ENCODE measurements around the gene HSF5.
A peak's percentile ranks its signal among the peaks of the same experiment; 100 is the strongest.
"Not testable (repeated sequence)": the region's sequence is repeated elsewhere in the genome, so short reads cannot be mapped to it uniquely, and the experiment has no call there.

The HSF5 gene

DNA sequence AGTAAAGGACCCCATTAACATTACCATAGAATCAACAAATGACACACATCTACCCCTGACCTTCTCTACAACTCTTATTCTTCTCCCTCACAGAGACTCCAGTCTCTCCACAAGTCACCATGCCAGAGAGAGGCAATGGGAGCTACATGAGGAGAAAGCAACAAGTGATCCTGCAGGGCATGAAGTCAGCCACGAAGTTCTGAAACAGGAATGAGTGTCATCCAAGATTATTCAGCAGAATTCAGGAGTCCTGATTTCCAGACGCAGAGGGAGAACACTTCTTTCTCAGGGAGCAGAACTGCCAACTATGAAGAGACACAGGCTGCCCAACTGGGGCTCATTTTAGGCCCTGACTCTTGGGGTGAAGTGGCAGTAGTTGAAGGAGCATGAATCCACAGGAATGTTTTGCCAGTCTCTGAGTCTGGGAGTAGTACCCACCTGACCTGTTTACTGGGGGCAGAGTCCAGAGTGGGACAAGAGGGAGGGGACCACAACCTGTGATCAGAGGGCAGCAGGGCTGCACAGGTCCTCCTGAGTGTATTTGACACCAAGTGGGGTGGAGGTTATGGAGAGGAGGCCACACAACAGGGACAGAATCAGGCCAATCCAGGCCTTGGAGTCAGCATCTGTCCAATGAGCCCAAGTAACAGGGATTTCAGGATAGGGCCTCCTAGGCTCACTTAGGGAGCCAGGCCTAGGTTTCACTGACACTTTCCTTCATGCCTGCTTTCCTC is 28.6 kb upstream of the HSF5 start:
- no peak for DNase-seq (ENCODE audit: low spot score)

DNA sequence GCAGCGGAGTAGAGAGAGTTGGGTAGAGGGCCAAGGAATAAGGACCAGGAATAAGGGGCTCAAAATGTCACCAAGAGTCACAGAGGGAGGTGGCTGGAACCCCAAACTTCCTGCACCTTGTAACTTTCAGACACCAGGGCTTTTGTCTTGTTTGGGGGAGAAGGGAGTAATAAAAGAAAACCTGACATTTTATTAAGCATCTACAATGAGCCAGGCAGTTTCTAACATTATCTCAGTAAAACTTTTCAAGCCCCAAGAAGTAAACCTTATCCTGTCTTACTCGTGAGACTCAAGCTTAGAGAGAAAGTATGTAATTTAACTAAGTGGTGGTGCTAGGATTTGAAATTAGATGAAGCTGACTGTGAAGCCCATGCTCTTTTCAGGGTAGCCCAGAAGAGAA is 27.1 kb upstream of the HSF5 start:
- no peak for DNase-seq (ENCODE audit: low spot score)

DNA sequence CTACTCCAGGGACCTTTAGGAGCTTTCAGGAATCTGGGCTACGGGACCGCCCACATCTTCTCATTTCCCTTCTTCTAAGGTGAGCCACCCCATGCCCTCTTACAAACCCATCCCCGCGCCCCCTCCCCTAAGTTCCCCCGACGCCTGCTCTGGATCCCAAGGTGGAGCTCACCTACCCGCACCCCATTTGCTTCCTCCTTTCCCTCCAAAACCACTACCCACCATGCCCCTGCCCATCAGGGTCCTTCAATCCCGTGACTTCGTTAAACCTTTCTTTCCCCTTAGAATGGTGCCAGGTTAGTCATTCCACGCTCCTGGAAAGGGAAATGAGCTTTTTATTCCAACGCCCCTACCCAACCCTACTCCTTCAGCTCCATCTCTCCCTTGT is 26.6 kb upstream of the HSF5 start:
- DNase-seq (ENCODE audit: low spot score) = no peak

DNA sequence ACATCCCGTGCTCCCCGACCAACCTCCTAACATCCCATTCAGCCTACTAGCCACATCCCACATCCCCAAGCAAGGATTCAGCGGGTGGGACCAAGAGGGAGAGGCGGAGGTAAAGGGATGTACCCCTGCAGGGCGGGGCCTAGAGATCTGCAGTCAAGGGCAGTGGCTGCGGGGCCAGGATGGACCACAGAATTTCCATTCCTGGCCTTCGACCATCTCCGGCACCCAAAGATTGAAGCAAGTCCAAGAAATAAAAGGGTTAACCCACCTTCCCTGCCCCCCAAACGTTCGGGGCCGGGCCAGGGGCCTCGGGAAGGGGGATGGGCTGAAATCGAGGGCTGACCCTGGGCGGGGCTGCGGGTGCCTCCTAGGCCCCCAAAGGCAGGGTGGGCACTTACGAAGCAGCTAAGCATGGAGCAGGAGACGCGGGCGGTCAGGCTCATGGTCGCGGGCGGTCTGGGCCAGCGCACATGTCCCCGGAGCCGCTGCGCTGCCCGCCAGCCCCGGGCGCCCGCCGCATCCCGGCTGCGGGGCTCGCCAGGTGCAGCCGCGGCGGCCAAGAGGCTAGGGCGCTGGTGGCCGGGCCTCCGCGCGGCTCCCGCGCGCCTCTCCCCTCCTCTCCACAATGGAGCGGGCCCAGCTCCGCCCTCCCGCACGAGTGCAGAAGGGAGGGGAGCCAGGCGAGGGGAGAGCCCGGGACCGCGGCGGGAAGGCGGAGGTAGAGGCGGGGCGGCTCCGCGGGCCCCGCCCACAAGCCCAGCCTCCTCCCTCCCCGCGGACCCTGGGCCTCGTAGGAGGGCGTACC is 26.0 kb upstream of the HSF5 start, which contains the start of gene MTMR4:
MTMR4 (minus strand) TSS at position 674 of the 805 bp plus-strand sequence; CDS start at position 443, 231 bp downstream.
- peak; percentile 86 for DNase-seq (ENCODE audit: low spot score)

DNA sequence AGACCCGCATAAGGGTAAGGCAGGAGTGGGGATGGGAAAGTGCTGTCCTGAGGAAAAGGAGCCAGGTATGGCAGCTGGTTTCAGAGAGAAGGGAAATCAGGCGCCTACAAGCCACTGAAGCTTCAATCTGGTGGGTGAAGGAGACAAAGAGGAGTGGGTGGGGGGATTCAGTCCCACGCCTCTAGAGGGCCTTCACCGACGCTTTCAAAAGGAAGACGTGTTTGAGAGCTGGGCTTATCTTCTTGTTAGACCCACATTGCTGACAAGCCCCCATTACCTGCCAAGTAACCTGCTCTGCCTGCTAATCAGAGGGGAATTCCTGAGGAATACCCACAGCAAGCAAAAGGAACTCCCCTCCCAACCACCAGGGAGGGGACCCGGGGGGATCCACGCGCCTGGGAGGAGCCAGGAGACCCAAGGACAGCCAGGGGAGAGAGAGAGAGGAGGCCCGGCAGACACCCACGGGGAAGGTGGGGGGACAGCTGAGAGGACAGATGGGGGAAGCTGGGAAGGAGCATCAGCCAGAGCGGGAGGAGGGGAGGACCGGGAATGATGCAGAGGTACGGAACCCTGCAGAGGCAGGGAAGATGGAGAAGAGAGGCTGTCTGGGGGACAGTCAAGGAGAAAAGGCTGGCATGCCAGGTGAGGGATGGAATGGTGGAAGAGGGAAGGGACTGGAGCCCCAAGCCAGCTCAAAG is 25.2 kb upstream of the HSF5 start:
- no peak for DNase-seq (ENCODE audit: low spot score)

DNA sequence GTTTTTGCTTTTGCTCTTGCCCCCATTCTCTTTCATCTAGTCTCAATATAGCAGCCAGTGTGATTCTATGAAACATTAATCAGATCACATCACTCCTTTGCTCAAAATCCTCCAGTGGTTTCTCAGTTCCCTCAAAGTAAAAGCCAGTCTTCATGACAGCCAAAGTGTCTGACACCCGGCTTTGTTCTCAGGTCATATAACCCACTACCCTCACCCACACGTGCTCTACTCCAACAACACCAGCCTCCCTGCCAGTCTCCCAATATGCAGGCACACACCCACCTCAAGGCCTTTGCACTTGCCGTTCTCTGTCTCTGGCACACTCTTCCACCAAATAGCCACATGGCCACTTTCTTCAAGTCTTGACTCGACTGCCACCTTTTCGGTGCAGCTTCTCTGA is 21.9 kb upstream of the HSF5 start:
- DNase-seq (ENCODE audit: low spot score) = no peak

DNA sequence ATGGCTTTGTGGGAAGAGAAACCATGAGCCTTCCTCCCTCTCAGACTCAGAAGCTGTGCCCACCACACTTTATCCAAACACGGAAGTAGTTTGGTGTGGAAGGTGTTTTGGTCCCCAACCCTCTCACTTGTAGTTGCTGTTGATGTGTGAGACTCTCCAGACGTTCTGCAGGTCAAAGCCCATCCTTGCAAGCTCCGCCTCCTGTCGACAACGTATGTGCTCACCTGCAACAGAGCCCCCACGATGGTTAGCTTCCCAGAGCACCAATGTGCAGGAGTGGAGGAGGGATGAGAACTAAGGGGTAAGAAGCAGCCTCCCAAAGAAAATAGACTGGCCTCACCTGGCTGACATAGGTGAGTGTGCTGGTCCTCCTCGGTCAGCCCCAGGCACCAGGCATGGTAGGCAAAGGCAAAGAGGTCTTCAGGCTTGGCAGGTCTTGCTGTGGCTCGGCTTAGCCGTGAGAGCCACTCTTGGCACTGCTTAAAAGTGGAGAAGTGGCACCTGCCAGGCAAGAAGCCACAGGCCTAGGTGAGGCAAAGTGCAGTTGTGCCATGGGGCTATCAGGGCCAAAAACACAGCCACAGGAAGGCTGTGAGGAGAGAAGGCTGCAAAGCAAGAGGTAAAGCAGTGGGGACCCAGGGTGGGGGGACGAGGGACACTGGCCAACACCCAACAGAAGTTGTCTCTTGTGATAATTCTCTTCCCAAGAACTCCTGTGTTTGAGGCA is 20.3 kb upstream of the HSF5 start:
- no peak for DNase-seq (ENCODE audit: low spot score)

DNA sequence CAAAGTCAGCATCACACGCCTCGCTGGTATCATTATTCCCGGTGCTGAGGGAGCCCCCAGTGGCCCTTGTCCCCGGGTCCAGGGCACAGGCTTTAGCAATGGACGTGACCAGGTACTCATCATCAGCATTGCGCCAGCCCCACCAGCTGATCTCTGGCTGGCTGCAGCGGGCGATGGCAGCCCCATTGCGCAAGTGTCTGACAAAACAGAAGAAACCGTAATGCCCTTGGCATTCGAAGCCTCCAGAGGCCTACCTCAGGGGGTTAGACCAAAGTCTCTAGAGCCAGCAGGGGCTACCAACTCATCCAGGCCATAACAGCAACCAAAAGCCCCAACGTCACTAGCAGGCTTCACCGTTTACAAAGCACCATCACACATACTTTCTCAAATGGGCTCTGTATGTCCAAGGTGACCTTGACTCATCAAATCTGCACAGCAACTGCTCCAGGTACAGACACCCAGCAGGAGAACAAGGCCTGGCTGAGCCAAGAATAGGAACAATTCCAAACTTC is 19.0 kb upstream of the HSF5 start:
- no peak for DNase-seq (ENCODE audit: low spot score)

DNA sequence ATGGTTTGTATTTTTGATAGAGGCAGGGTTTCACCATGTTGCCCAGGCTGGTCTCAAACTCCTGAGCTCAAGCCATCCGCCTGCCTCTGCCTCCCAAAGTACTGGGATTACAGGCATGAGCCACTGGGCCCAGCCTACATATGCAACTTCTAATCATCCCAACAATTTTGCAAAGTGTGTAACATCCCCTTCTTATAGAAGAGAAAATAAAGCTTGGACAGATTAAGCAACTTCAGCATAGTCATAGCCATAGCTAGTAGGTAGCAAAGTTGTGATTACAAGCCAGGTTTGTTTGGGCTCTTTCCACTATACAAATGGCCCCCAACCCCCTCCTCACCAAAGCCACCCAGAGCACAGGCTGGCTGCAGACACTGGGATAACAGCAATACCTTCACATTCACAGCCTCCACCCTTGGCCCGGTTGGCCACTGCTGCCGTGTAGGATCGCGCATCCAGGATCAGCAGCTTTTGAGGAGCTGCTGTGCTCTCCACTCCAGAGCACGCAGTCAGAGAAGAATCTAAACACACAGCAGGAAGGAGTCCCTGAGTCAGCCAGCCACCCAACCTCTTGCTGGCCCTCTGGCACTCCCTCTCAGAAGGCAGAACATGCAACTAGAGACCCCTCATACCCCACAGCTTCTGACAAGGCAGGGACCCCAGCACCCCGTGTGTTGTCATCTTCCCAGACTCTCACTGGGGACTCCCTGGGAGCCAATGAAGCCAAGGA is 18.3 kb upstream of the HSF5 start:
- no peak for DNase-seq (ENCODE audit: low spot score)

DNA sequence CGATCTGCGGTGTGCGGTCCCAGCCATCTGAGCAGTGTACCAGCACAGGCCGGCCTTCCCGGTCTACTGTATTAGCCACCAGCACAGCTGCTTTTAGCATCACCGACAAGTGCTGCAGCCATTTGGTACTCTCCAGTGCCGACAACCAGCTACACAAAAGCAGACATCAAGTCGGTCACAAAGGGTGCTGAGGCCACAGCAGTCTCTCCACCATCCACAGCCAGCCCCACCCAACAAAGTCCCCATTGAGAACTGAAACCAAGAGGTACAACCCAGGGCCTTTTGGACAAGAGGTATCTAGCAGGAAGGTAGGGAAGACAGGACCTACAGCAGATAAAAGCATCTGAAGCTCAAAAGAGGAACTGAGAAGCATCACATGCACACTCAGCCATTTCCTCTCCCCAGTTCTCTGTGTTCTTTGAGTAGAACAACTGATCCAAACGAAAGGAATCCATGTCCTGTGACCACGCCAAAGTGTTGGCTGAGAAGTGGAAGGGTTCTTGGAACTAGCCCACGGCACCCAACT is 16.7 kb upstream of the HSF5 start:
- DNase-seq (ENCODE audit: low spot score) = no peak

DNA sequence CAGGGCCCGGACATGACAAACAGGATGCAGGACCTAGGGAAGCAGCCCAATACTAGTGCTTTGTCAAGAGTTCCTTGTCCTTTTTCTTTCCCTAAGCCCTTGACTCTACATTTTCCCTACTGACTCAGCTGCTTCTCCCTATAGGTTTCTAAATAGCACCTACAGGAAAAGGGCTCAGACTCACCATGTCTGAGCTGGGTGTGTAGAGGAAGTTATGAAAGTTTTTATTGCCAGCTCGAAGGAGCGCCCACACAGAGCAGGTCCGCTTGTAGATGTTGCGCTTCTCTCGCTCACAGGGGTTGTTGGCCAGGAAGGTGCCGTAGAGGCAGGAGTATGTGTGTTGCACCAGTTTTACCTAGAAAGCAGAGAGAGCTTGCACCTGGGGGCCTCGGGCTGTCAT is 15.7 kb upstream of the HSF5 start:
- DNase-seq (ENCODE audit: low spot score) = no peak

DNA sequence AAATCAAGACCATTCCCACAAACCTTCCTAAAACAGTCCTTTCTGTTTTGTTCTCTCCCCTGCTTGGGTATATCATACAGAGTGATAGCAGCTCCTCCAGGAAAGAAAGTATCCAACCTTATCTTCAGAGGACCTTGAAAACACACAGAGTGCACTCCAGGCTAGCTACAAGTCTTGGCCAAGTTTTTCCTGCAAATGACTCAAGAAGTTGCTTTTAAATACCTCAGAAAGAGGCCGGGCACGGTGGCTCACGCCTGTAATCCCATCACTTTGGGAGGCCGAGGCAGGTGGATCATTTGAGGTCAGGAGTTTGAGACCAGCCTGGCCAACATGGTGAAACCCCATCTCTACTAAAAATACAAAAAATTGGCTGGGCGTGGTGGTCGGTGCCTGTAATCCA is 14.9 kb upstream of the HSF5 start:
- DNase-seq (ENCODE audit: low spot score) = not testable (repeated sequence)

DNA sequence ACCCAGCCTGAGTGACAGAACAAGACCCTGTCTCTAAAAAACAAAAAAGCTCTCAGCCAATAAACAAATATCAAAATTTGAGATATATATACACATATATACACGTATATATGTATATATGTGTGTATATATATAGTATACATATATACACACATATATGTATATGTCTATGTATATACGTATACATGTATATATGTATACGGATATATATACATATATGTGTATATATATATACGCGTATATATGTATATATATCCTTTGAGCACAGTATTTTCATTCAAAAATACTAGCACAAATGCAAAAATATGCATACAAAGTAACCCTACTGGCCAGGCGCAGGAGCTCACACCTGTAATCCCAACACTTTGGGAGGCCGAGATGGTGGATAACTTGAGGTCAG is 13.2 kb upstream of the HSF5 start:
- DNase-seq (ENCODE audit: low spot score) = no peak

DNA sequence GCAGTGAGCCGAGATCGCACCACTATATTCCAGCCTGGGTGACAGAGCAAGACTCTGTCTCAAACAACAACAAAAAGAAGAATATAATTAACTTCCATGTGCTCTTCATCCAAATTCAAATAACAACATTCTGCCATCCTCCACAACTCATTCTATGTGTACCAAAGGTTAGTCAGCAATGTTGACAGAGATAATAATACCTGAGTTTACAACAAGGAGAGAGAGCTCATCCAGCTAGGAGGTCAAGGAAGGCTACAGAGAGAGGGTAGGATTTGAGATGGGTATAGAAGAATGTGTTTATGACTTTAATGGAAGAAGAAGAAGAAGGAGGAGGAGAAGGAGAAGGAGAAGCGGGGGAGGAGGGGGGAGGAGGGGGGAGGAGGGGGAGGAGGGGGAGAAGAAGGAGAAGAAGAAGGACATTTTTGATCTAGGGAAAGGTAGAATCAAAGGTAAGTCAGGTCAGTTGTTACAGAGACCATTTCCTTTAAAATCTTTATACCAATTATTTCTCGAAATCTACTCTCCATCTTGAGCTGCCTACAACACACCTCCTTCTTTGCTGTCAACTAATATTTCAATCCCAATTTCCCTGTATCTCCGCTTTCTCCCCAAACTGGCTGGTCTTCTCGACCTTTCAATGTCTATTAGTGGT is 10.1 kb upstream of the HSF5 start:
- DNase-seq (ENCODE audit: low spot score) = no peak

DNA sequence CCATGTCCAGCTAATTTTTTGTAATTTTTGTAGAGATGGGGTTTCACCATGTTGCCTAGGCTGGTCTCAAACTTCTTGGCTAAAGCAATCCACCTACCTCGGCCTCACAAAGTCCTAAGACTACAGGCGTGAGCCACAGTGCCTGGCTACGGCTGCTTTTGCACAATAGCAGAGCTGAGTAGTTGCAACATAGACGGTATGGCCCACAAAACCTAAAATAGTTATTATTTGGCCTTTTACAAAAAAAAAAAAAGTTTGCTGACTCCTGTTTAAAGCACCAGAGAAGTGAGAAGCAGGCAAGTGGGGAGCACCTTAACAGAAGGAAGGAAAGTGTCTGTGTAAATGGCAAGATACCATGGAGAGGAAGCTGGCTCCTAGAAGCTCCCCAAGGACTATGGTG is 5.3 kb upstream of the HSF5 start:
- no peak for DNase-seq (ENCODE audit: low spot score)

DNA sequence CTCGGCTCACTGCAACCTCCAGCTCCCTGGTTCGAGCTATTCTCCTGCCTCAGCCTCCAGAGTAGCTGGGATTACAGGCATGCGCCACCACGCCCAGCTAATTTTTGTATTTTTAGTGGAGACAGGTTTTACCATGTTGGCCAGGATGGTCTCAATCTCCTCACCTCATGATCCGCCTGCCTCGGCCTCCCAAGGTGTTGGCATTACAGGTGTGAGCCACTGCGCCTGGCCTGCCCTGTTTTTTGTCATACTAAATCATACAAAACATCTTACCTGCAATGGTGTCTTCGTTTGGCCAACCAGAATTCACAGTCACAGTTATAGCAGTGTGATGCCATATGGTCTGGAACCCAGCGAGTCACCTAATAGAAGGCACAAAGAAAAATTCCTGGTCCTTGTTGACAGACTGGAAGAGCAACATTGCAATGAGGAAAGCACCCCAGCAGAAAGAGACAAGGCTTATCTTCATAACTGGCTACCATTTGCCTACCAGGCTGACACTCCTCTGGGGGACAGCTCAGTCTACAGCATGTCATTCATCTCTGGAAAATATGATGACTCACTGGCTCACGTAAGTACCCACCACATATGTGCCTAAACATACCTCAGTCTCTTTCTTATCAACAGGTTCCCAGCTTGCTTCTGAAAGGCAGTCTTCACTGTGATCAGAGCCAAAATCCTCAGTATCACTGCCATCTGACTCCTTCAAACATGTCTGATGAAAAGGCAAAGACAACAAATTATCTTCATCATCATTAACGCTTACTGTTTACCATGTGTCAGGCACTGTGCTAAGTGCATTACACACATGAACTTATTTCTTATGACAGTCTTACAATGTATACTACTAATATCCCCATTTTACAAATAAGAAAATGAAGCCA is 4.3 kb upstream of the HSF5 start:
- no peak for DNase-seq (ENCODE audit: low spot score)

DNA sequence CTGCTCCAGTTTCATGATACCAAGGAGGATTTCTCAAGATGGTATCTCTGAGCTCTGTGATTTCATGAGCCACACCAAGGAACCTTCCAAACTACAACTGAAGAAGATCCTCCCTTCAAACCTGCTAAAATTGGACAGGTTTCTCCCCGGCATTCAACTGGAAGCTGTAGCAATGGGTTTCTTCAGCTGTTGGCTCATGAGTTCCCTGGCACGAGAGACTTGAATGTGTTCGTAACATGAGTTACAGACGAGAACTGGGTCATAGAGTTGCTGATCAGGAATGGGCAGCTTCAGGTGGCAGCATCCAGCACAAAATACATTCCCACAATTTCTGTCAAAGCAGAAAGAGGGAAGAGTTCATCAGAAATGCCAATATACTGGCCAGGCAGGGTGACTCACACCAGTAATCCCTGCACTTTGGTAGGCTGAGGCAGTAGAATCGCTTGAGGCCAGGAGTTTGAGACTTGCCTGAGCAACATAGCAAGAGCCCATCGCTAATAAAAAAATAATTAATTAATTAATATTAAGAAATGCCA is 3.4 kb upstream of the HSF5 start:
- no peak for DNase-seq (ENCODE audit: low spot score)

DNA sequence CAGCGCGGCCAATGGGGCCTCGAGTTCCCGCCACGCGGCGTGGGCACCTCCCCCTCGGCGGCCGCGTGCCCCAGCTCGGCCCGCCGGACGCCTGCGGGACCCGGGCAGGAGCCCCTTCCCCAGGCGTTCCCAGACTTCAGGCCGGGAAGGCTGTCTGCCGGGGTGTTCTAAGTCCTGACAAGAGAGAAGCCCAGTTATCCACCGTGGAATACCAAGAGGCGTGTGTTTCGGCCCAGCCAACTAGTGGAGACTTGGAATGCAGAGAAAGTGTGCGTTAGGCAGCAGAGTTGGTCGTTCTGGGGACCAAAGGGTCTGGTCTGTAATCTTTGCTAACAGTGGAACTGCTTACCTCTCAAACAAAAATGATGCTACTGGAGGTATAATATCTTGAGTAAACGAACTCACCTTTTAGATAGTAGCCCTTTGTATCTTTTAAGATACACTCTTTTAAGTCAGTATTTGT is 251 bp upstream of the HSF5 start:
- no peak for DNase-seq (ENCODE audit: low spot score)

DNA sequence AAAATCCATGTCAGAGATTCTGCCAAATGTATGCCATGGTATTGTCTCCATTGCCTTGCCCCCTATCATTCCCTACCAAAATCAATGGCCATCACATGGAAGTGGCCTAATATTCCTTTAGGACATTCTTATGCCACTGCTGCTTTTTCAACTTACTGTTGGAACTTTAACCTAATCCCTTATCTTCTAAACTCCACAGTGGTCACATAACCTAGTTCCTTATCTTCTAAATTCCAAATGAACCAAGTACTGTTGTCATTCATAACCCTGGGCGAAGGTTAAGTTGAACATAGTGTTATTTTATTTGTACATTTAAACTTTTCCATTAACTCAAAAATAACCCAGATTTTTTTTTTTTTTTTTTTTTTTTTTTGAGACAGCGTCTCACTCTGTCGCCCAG is 3.6 kb downstream of the HSF5 start:
- DNase-seq (ENCODE audit: low spot score) = no peak

All from hepatic stellate cell (primary cell).